EL (cell line): ENCODE results near the gene TFCP2L1.
"Not testable (repeated sequence)": the region's sequence is repeated elsewhere in the genome, so short reads cannot be mapped to it uniquely, and the experiment has no call there.

Experiments
- DNase-seq: peaks from one replicate; pipeline ENCODE4 v3.0.0-alpha.2; 2016

The TFCP2L1 gene

DNA sequence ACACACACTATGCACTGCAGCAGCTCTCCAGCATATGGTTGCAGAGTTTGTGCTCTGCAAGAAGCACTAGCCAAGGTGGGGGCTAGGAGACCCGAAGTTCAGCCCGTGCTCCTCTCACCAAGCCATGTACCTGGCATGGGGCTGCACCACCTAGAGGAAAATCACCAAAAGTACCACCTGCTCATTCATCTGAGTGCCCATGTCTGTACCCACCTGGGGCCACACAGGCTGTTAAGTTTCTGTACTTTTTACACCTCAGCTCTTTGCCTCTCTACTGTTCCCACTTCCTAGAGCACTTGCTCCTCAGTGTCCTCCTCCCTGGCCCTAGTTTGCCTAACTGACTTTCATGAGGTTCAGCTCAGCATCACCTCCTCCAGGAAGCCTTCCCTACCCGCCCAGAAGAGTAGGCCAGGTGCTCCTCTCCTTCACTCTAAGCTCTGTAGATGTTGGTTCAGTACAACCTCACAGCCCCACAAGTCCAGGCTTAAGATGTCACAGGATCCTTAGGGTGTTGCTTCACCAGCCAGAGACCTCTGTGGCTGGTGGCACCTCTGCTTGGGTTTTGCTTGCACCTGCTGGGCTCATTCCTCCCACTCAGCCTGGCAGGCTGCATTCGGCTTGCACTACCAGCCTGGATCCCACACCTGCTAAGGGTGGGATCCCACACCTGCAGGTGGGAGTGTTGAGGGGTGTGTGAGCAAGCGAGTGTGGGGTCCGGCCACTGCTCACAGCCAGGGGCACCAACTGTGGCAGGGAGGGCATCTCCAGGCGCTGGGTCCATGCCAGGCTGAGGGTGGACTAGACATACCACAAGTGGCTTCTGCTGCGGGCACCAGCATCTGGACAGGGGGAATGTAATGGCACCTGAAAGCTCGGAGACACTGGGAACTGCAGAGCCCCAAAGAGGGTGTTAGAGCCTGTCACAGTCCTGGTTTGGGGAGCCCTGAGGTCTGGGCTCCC is 10.2 kb upstream of the TFCP2L1 start:
- no peak for DNase-seq

DNA sequence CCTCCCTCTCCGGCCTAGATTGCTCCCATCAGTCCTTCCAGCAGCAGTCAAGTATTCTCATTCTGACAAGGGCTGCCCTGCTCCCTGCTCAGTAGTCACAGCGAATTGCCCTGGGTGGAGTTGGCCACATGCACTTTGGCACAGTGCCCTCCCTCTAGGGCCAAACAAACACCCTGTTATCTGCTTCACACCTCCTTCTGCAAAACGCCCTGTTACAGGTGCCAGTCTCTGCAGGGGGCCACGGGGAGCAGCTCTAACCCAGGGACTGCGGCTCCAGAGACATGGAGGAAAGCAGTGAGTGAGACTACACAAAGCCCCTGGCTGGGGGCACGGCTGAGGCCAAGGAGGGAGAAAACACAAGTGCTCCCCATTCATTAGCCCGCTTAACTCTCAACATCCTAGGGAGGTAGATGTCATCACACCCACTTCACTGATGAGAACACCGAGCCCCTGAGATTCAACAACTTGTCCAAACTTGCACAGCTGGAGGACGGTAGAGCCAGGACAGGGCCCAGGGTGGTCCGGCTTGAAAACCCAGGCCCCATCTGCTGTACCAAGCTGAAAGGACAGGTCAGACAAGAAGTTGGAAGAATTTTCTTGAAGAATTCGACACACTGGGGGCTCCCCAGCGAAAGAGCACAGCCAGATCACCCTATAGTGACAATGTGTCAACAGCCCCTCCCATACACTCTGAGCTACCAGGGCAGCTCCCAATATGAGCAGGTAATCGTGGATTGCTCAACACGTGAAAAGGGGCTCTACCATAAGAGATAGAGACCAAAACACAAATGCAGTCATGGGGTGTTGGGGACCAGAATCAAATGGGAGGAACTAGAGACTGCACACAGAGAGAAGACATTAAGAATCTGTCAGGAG is 8.7 kb upstream of the TFCP2L1 start:
- DNase-seq = no peak

DNA sequence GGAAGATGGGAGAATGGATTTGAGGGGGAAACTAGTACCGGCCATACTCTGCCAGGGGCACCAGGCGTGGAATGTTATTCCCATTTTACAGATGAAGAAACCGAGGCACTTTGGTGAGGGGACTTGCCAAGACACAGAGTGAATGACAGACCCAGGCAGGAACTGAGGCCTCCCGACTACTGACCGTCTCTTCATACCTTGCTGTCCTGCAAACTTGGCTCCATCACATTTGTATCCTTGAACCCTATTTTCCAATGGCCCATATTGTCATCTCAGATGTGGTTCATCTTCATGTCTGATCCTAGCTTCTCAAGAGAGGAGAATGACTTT is 6.2 kb upstream of the TFCP2L1 start:
- no peak for DNase-seq

DNA sequence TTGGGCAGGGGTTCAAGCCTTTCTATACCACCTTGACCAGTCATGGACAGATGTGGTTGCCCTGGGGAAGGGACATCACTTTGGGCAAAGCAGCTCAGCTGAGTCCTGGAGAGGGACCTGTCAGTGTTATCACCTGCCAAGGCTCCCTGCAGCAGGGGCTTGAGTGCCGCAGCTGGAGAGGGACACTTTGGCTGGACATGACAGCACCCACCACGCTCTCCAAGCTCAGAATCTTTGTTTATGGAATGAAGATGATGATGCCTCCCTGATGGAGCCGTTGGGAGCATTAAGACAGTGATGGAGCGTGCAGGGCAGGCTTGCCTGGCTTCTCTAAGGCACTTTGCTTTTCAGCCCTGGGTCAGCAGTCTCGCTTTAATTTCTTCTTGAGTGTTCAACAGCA is 4.3 kb upstream of the TFCP2L1 start:
- no peak for DNase-seq

DNA sequence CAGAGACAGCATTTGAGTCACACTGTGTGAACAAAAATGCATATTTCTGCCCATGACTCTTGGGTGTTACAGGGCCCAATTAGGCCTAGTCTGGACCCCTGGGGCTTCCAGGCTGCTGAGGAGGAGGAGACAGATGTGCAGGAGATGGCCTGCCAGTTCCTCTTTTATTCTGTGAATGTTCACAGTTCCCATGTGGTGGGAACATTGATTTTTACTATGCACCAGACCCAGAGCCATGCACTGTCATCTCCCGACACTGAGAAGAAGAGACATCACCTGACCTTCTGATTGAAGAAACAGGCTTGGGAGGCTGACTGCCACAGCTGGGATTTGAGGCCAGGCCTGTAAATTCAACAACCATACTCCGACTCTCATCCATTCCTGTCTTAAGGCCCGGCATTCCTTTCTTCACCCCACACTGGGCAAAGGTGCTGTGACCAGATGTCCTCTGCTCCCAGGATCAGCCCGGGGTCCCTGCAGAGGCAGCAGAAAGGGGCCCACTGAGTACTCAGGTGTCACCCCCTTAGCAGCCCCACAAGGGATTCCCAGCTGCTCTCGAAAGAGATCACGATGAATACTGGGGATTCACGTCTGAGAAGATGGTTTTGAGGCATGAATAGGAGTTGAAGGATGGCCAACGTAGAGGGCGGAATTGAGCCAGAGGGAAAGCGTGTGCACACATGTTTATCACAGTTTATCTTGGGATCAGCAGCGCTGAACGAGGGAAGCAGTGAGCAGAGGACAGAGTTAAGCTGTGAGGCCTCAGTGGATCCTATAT is 3.6 kb upstream of the TFCP2L1 start:
- no peak for DNase-seq

DNA sequence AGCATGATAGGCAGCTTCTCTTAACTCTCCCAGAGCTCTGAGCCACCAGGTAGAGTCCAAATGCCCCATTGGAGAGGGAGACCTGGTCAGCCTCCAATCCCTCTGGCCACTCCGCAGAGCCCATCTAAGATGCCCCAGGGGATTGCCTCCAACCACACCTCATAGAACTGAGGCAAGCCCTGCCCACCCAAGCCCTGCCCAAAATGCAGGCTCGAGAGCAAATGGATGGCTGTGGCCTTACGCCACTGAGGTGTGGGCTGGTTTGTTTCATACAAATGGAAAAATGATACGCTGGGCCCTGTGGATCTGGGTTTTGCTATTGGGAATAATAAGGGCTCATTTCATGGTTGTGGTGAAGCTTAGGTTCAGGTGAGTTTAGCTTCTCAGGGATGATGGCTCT is 3.0 kb upstream of the TFCP2L1 start:
- DNase-seq = no peak

DNA sequence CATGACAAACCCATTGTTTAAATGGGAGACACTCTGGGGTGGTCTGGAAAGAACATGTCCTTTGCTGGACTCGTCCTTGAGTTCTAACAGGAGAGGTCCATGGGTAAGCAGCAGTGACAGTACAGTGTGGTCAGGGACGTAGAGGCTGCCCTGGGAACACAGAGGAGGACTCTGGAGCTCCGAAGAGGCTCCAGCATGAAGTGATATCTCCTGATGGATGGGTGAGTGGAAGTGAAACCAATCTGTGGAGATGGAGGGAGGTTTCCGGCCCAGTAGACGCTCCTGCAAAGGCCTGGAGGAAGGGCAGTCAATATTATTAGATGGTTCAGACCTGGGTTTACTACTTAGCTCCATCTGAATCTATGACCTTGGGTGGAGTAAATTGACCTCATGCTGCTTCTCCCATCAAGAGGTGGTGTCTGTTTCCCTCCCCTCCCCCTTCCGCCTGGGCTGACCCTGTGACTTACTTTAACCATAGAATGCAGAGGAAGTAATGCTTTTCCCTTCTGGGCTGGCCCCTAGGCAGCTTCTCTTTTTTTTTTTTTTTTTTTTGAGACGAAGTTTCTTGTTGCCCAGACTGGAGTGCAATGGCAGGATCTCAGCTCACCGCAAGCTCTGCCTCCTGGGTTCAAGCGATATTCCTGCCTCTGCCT is 2.3 kb upstream of the TFCP2L1 start:
- no peak for DNase-seq

DNA sequence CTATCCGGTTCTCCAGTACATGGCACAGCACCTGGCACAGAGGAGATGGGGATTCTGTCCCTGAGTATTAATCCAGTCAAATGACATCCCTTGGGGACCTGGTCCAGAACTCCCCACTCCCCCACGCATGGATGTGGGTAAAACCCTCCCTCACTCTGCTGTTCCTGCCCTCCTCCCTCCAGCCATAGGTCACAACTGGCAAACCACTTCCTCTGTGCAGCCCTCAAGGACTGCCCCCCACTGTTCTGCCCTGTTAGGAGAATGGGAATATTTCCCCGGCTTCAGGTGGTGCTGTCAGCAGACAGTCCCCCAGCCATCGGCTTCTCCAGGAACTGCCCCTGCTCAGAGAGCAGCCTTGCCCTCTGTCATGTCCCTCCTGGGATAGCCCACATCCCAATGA is 1.5 kb upstream of the TFCP2L1 start:
- DNase-seq = no peak

DNA sequence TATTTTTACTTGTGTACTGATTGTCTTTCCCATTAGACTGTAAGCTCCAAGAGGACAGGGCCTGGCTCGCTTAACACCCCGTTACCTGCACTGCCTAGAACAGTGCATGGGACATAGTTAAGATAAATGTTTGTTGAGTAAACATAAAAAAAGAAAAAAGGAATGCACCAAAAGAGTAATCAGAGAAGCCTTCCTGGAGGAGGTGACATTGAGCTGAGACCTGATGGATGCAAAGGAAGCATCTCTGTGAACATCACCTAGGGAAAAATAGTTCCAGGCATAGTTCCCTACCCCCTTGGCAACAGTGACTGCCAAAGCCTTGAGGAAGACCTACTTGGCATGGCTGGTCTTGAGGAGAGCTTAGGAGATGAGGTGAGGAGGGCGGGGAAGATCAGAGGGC is 924 bp upstream of the TFCP2L1 start:
- no peak for DNase-seq

DNA sequence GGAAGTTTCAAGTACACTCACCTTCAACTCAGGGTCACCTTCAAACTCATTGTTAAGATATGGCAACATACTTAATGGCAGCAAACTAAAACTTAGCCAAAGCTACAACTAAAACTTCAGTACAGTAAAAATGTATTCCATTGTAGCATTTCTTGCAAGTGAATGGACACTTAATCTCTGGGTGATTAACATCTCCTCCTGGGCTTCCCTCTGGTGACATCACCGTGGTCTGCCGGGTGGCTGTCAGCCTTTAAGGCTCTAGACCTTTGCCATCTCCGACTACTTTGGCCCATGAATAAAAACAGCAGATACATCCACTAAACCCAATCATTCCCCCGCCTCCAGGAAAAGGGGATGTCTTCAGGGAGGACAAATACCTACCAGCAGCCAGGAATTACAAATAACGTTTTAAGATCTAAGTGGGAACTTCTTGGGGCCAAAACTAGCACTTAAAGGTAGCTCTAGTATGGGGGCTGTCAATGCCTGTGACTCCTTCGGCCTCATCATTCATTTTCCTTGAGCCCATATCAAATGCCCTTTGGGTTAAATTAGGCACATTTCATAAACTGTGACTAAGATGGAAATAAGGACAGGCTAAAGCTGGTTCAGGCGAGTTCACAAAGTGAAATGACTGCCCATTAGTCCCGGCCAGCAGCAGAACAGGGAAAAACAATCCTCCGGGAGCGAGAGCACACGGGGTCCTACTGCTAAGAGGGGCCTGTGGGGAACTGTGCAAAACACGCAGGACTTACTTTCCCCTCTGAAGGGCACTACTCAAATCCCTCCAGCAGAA is 1.1 kb downstream of the TFCP2L1 start:
- DNase-seq = peak; percentile 9

DNA sequence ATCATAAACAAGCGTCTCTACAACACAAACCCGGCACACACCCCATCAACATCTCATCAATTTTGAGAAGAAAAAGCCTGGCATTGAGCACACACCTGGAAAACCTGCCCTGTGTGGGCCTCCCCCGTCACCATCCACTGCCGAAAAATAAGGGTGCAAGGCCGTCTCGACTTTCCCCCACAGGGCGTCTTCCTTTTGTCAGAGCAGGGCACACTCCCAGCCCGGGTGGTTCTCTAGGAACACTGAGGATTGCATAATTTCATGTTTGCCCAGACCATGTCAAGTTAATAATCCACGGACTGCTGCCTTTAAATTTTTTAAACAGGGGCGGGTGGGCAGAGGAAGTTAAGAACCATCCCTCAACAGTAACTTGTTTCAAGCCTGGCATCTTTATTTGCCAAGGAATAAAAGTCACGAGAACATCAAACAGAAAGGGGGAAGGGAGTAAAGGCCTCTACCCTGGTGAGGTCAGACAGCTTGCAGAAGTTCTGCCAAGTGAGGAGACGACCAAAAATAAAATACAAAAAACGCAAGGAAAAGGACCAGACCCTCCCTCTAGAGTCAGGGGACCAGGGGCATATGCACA is 2.1 kb downstream of the TFCP2L1 start:
- DNase-seq = no peak

DNA sequence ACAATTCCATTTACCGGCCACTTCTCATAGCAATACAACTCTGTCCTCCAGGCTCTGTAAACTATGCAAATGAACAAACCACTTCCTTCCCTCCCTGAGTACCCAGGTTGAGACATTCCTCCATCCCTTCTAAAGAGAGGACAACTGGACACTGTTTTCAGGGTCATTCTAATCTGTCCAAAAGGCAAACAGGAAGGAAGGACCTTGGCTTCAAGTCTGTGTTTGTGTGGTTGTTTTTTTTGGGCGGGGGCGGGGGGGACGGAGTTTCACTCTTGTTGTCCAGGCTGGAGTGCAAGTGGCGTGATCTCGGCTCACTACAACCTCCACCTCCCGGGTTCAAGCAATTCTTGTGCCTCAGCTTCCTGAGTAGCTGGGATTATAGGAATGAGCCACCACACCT is 3.3 kb downstream of the TFCP2L1 start:
- no peak for DNase-seq

DNA sequence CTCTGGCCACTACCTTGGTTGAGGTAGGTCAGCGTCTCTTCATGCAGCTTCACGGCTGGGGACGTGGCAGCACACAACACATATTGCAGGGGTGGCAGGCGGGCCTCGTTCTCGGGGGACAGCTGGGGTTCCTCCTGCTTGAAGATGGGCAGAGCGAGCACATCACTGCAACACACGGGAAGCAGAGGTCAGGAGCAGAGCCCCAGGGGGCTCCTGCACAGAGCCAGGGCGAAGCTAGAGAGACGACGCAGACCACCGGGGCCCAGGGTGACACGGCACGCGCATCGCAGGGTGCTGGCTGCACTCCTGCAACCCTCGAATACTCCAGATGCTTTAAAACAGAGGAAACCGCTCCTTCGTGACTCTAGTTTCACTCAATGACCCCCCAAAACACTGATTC is 3.9 kb downstream of the TFCP2L1 start:
- DNase-seq = no peak

DNA sequence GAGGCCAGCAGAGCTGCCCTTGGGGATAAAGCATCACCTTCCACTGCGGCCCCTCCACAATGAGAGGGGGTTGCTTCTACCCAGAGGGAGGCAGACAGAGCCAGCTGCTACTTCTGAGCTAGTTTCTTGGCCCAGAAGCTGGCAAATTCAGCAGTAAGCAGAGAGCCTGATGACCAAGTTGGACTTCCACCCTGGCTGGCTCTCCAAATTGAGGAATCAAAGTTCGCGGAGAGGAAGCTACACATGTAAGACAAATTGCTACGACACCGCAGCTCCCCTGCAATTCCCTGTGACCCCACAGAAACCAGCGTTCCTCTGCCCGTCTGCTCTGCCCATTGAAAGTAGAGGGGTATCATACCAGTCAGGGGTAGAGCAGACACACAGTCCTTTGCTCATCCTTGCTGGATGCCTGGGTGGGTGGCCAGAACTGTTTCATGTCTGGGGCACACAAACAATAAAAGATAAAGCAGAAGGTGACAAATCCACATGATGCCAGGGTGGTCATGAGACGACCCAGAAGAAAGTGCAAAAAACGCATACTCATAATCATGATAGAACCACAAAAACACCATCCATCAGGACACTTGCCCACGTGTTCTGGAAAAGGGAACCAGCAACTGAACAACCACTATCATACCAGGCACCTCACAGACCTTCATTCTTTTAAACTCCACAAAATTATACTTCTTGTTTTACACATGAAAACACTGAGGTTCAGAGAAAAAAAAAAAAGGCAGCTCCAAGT is 5.4 kb downstream of the TFCP2L1 start:
- no peak for DNase-seq

DNA sequence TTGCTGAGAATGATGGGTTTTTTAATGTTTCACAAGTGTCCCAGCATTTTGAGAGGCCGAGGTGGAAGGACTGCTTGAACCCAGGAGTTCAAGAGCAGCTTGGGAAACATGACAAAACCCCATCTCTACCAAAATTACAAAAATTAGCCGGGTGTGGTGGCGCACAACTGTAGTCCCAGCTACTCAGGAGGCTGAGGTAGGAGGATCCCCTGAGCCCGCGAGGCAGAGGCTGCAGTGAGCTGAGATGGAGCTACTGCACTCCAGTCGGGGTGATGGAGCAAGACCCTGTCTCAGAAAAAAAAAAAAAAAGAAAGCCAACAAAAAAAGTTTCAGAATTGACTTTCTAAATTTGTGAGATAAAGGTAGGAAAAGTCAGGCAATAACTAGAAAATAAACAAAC is 8.7 kb downstream of the TFCP2L1 start:
- no peak for DNase-seq

DNA sequence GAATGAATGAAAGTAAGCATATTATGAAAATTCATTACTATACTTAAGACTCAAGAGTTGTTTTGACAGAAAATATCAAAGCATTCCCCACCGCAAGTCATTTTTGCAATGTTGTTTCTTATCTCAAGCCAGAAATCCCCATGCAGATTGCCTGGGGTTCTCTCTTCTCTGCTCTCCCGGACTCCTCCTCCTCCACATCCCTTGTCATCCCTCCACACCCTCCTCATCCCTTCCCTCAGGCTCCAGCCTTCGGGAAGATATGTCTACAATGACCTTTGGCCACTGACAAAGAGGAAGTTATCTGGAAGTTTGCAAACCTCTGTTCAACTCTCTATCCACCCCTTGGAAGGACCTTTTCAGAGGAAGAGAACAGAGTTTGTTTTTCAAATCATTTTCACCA is 11.9 kb downstream of the TFCP2L1 start:
- no peak for DNase-seq

DNA sequence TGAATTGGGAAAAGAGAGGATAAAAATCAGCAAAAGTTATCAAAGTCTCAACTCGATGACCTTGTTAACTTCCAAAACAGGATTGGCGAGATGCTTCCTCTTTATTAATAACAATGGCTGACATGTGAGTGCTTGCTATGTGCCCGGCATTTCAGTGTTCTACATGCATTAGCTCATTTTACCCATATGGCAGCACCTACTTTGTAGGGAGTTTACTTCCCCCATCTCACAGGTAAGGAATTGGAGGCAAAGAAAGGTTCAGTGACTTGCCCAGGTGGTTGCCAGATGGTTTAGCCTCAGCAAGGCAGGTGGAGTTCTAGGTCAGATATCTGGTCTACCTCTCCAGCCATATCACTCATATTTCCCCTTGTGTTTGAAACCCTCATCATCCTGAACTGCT is 12.4 kb downstream of the TFCP2L1 start:
- DNase-seq = no peak

DNA sequence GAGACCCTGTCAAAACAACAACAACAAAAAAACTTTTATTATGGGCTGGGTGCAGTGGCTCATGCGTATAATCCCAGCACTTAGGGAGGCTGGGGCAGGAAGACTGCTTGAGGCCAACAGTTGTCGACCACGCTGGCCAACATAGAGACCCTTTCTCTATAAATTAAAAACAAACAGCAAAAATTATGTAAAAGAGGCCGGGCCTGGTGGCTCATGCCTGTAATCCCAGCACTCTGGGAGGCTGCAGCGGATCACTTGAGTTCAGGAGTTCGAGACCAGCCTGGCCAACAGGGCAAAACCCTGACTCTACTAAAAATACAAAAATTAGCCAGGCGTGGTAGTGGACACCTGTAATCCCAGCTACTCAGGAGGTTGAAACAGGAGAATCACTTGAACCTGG is 15.6 kb downstream of the TFCP2L1 start:
- DNase-seq = not testable (repeated sequence)

DNA sequence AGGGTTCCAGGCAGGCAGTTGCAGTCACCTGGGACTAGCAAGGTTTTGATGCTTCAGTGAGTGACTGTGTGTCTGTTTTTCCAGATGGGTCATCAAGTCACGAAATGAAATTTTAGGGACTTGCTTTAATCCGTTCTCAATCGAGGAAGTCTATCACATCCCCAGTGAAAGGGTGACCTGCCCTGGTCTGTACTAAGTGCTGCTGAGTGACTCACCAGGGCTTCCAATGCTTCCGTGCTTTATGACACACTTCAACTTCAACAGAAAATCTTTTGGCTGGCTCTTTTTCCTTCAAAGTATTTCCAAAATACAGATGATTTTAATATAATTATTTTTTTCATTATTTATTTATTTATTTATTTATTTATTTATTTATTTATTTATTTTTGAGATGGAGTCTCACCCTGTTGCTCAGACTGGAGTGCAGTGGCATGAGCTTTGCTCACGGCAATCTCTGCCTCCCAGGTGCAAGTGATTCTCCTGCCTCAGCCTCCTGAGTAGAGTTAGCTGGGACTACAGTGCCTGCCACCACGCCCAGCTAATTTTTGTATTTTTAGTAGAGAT is 18.4 kb downstream of the TFCP2L1 start:
- peak; percentile 8 for DNase-seq

DNA sequence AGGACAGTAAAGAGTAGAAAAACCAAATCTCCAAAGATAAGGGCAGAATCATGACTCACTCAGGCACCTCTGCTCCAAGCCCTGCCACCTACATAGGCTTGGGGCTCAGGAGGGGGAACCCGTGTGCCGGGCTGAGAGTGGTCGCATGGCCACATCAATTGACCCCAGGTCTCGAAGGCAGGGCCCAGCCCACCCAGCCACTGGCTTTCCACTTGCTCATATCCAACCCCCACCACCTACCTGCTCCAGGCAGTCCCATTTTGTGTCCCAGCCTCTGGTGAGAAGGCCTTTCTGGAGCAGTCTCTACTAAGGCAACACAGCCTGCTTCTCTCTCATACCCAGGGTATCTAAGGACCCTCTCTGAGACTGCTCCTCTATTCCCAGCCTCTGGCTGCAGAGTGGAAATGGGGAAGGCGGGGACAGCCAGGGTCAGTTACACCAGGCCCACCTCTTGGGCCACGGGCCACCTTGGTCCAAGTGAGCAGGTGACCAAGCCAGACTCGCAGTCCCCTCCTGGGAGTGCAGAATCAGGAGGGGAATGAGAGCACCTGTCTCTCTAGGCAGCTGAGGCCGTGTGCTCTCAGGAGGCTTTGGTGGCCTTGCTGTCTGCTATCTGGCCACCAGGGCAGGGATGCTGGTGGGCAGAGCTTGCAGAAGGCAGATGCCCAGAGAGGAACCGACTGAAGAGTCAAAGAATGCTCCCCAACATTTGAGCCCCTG is 20.8 kb downstream of the TFCP2L1 start:
- no peak for DNase-seq
